KBM-7 (cell line): ENCODE measurements around the gene SH2D5.
"Not testable (repeated sequence)": the region's sequence is repeated elsewhere in the genome, so short reads cannot be mapped to it uniquely, and the experiment has no call there.

Experiments used
- DNase-seq: peaks from one replicate; pipeline ENCODE4 v3.0.0-alpha.2; 2015
- in situ Hi-C: fragments of 300-500 bp; cut with MboI; formaldehyde crosslinking; loops from 2 replicates; pipeline ENCODE4 v1.14.3; 2020; ENCODE audit warnings: low sequenced_read_pairs, low pct_unique_long_range_greater_than_20kb, mixed read lengths

SH2D5 gene

DNA sequence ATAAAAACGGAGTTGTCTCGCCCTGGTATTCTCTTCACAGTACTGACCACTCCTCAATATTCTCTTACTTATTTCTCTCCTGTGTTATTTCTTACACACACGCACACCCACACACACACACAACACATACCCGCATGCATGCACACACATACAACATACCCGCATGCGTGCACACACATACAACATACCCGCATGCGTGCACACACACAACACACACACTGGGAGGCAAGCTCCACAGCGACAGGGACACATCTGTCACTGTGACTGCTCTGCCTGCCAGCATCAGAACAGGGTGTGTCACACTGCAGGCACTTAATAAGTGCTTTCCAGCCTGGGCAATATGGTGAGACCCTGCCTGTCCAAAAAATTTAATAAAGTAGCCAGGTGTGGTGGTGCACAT, 50.5 kb downstream of the SH2D5 start:
- in situ Hi-C loops, result no loop called here
- no peak for DNase-seq

DNA sequence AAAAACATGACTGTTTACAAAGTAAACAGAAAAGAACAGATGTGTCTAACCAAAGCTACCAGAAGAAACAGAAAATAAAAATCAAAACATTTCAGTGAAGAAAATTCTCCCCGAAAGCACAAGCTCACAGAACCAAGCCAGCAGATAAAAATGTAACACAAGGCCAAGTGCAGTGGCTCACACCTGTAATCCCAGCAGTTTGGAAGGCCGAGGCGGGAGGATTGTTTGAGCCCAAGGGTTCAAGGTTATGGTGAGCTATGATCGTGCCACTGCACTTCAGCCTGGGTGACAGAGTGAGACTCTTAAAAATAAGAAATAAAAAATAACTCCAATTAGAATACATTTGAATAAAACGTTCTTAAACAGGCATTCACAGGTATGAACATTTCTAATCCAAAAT, 52.2 kb downstream of the SH2D5 start:
- in situ Hi-C loops, result no loop called here
- no peak for DNase-seq

DNA sequence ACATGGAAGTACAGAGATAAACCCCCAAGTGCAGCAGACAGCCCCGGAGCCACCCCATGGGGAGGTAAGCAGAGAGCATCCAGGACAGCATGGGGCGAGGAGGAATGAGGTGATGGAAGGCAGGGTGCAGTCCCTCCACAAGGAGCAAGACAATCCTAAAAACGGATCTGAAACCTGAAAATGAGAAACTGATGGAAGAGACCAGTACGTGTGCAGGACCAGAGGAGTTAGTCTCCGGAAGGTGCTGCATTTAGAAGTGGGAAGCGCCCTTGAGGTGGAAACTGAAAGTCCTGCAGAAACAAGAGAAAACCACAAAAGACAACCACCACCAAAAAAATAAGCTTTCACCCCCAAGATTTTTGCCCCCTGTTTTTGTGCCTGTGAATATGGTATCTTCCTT, 53.9 kb downstream of the SH2D5 start:
- peak; percentile 24 for DNase-seq
- in situ Hi-C loops, result no loop called here

DNA sequence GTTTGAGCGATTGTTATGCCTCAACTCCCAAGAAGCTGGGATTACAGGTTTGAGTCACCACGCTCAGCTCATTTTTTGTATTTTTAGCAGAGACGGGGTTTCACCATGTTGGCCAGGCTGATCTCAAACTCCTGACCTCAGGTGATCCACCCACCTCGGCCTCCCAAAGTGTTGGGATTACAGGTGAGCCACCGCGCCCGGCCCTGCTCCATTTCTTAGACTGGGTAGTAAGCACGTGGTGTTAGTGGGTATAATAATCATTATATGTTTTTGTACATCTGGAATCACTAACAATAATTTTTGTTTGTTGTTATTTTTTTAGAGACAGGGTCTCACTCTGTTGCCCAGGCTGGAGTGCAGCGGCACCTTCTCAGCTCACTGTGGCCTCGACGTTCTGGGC, 58.9 kb downstream of the SH2D5 start:
- not testable (repeated sequence) for DNase-seq
- in situ Hi-C loops, result loop anchor here (25.0 kb wide), 1 partner anchor 761 kb away; the partner anchor contains the start of gene PLA2G2E

DNA sequence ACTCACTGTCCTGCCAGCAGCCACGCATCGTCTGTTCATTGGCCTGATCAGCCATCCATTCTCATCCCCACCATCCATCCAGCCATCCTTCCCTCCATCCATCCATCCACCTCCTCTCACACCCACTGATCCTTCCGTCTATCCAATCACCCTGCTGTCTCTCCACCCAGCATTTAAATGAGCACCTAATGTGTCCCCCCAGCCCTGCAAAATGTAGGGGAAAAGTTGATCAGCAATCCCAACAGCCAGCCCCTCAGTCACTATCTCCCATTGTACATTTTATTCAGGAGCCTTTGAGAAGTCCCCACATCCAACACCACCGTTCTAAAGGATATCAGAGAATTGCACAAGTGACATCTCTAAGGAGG, 60.3 kb downstream of the SH2D5 start:
- in situ Hi-C loops, result loop anchor here (25.0 kb wide), 1 partner anchor 760 kb away; the partner anchor contains the start of gene PLA2G2E

DNA sequence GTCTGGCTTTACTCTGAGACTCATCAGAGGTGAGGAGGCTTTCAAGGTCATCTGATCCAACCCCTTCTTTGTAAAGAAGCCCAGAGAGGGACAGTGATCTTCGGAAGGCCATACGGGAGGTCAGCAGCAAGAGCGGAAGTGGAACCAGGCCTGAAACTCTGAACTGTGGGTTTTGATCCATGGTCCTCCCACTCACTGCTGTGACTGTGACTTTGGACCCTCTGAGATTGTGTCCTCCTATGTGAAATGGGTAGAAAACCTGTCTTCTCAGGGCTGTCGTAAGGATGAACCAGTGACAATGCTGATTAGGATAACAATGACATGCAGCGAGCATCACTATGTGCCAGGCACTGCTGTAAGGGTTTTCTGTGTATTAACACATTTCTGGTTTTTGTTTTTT, 61.6 kb downstream of the SH2D5 start:
- DNase-seq, result no peak
- in situ Hi-C loops, result loop anchor here (25.0 kb wide), 1 partner anchor 759 kb away; the partner anchor contains the start of gene PLA2G2E

More for the DNA sequence above, 60.3 kb downstream of the SH2D5 start:
- DNase-seq, result no peak
